ENCODE results near the gene MX2.
"Not testable (repeated sequence)": the region's sequence is repeated elsewhere in the genome, so short reads cannot be mapped to it uniquely, and the experiment has no call there.

Gene MX2

DNA sequence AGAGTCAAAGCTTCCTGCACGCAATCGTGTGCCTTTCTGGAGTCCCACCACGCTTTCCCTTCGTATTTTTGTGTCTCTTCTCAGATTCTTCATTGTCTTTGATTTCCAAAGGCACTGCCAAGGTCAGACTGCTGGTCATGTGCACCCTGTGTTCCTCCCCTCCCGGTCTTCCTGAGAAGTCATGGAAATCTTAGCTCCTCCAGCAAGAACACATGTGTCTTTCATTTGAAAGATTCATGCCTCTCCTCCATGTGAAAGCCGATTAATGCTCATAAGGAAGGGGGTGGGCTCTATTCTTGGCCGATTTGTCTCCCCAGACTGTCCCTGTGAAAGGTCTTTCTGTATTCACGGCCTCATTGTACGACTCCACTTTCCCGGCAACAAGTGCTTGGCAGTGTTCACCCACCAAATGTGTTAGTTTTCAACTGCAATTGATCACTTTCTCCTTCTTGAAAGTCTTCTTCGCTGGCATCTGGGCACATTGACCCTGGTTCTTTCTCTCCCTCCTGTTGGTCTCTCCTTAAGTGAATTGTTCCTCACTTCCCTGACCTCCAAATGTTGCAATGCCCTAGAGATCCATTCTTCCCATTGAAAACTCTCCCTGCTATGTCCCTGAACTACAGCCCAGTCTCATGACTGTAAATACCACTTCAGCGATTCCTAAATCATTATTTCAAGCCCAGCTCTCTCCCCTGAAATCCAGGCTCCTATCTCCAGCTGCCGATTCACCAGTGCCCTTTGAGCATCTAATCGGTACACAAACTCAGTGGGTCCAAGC is 25.4 kb downstream of the MX2 start:
- DNase-seq (ENCODE audit: low spot score): no peak

DNA sequence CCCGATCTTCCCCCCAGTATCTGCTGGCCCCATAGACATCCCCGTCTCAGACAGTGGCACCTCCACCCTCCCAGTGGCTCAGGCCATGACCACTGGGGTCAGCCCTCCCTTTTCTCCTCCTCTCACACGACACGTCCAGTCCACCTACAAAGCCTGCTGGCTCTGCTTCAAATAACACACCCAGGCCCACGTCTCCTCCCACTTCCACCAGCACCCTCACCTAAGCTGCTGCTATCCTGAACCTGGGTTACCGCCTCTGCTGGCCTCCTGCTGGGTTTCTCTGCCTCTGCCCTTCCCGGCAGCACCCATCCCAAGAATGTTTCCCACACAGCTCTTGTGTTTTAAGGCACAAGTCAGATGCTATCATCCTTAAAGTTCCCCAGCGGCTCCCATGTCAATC is 26.0 kb downstream of the MX2 start:
- no peak for DNase-seq (ENCODE audit: low spot score)

DNA sequence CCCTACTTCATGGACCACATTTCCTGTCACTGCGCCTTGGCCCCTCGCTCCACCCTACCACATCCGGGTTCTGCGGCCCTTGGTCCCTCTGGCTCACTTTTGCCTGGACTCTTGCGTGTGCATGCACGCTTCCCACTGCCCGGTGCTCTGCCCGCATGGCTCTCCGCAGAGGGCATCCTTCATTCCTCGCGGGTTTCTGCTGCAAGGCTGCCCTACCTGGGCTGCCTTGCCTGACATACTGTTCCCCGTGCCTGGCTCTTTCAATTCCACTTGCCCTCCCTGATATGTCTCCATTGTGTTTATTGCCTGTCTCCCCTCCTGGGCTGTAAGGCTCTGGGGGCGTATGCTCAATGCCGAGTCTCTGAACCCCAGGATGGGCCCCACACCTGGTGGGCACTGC is 26.4 kb downstream of the MX2 start:
- DNase-seq (ENCODE audit: low spot score): no peak

DNA sequence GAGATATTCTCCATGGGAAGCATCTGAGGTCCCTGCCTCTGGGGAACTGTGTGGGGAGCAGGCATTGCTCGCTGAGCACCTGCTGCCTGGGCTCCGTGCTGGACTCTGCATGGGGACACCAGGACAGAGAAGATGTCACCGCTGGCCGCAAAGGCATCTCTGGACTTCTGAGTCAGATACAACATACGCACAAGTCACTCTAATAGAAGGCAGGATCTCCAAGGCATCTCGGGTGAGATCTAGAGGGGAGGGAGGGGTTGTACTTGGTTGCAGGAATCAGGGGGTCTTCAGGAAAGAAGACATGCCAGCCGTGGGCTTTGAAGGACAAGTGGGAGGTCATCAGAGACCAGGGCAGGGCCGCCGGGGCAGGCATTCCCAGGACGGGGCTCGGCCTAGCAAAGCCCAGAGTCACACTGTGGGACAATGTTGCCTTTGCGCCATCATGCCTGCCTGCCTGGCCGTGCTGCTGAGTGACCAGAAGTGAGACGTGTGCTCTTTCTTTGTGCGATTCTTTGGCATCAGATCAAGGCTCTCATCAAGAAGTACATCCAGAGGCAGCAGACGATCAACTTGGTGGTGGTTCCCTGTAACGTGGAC is 28.3 kb downstream of the MX2 start:
- no peak for DNase-seq (ENCODE audit: low spot score)

DNA sequence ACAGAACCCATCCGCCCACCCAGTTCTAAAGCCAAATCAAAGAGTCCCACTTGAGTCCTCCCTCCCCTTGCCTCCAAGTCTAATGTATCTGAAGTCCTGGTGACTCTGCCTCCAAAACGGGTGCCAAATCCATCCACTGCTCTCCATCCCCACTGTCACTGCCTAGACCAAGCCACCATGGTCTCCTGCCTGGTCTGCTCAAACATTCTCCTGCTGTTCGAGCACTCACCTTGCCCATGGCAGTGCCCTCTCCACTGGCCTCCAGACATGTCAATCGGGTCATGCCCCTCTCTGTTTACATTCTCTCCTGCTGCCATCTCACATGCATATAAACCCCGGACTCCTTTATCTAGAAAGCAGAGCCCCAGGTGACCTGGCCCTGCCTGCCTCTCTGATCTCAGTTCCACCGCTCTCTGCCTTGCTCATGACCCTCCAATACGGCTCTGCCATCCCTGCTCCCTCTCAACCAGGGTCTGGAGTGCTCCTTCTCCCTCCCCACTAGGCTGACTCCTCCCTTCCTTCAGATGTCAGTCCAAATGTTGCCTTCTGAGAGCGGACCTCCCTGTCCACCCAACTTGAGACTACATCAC is 32.1 kb downstream of the MX2 start:
- no peak for DNase-seq (ENCODE audit: low spot score)

DNA sequence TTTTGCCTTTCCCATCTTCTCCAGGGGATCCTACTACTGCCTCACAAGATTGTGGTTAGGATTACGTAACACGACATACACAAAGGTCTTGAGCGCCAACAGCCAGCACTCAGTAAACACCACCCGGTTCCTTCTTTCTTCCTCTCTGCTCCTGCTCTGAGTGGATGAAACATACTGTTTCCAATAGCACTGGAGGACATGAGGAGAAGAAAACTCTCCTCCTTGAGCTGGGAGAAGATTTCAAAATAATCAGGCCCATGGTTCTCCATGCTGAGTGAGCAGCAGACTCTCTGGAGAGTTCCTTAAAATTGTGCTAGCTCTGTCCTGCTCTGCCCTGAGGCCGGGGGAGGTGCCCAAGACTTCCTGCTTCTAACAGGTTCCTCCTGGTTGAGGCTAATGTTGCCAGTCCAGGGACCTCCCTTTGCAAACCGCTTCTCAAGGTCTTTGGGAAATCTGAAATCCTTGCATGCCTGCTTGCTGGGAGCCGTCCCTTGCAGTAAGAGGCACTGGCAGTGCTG is 34.8 kb downstream of the MX2 start:
- DNase-seq (ENCODE audit: low spot score): peak; percentile 11

DNA sequence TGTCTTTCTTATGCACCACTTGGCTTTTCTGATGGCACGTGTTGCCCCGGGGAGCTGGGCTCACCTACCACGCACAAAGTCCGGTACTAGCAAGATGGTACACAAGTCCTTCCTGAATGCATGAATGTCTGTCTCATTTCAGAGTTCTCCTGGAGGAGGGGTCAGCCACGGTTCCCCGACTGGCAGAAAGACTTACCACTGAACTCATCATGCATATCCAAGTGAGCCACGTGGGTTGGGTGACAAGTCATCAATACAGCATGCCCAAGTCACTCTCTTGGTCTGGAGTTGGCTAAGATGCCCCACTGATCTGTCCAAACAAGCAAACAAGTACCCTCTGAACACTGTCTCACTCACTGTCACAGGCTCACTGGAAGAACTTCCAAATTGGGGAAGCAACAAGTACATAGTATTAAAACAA is 35.7 kb downstream of the MX2 start:
- DNase-seq (ENCODE audit: low spot score): no peak

DNA sequence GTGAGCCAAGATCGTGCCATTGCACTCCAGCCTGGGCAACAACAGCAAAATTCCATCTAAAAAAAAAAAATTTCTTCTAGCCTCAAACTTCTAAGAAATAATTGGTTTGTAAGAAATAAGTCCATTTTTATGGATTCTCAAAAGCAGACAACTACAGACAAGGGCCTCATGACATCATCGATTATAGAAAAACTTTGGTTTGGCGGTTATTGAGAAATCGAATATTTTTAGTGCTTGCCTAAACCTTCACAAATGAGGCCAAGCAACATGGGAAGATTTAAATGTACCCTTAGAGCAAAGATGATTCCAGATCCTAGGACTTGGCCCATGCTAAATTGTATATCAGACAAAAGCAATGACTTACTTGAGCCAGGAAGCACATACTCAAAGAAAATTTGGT is 36.4 kb downstream of the MX2 start:
- DNase-seq (ENCODE audit: low spot score): no peak

DNA sequence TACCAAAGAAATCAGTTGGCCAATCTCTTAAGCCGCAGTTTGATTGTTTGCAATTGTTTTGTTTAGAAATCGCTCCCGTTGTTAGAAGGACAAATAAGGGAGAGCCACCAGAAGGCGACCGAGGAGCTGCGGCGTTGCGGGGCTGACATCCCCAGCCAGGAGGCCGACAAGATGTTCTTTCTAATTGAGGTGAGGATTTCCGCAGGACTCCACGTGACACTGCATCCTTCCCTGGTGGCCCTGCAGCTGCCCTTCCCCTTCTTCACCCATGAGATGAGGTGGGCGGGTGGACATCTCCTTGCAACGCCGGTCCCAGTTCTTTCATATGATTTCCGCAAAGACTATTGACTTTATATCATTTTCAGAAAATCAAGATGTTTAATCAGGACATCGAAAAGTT is 37.0 kb downstream of the MX2 start:
- DNase-seq (ENCODE audit: low spot score): no peak

DNA sequence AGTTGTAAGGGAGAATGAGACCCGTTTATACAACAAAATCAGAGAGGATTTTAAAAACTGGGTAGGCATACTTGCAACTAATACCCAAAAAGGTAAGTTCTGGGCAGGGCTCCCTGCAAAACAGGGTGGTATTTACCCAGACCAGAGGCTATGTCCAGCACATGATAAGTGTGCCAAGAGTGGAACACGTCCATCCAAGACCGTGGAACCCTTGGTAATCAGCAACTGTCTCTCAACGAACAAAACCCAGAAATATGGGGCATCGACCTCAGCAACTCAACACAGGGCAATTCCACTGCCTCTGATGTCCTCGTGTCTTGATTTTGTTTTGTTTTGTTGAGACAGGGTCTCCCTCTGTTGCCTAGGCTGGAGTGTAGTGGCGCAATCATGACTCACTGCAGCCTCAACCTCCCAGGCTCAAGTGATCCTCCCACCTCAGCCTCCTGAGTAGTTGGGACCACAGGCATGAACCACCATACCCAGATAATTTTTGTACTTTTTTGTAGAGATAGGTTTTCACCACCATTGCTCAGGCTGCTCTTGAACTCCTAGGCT is 37.5 kb downstream of the MX2 start:
- no peak for DNase-seq (ENCODE audit: low spot score)

DNA sequence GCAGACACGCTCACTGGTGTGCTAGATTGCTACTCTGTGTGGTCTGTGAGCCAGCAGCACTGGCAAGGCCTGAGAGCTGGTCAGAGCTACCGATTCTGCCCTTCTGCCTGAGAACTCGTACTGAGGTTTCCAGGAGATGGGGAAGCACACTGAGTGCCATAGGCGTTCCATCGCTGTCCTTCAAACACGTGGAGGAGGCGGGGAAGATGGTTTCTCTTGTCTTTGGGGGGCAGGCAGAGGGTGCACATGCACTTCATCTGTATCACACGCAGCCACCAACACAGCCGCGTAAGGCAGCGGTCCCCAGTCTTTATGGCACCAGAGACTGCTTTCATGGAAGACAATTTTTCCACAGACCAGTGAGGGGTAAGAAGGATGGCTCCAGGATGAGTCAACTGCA is 40.4 kb downstream of the MX2 start:
- no peak for DNase-seq (ENCODE audit: low spot score)

DNA sequence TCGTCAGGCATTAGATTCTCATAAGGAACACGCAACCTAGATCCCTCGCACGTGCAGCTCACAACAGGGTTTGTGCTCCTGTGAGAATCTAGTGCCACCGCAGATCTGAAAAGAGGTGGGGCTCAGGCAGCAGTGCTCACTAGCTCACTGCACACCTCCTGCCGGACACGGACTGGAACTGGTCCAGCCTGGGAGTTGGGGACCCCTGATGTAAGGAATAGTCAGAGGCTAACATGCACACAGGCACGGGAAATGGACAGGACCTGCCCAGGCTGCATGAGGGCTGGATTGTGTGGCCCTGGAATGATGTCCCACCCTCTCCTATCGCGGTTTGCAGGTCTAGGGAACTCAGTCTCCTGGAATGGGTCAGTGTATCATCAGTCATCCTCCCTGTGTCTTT is 41.0 kb downstream of the MX2 start:
- DNase-seq (ENCODE audit: low spot score): no peak

DNA sequence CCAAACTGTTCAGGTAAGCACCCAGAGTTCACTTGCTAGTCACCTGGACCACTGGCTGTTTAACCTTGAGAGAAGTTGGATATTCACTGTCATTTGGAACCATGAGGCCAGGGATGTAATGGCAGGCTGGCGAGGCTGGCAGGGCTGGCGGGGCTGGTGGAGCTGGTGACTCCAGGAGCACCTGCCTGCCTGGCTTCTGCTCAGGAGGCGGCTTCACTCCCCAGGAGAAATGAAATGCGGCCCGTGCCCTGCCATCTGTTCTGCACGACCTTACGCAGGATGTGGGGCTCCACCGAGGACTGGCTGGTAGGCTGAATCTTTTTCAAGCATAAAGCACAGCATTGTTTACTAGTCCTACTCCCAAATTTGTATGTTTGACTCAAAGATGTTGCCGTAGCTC is 41.5 kb downstream of the MX2 start:
- no peak for DNase-seq (ENCODE audit: low spot score)

DNA sequence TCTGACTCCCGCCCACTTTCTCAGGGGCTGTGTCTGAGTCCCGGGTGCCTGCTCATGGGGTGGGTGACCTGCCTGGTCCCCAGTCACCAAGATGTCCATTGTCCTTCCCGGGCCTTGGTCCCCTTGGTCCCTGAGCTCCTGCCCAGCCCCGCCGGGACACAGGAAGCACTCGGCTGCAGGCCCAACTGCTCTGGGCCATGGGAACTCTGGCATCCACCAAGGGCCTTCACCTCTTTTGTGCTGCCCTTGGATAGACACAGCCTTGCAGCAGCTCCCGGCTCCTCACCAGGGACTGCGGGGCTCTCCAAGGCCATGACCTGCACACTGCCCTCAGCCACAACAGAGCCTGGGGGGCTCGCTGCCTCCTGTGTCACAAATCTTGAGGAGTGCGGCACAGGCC is 42.1 kb downstream of the MX2 start:
- no peak for DNase-seq (ENCODE audit: low spot score)

DNA sequence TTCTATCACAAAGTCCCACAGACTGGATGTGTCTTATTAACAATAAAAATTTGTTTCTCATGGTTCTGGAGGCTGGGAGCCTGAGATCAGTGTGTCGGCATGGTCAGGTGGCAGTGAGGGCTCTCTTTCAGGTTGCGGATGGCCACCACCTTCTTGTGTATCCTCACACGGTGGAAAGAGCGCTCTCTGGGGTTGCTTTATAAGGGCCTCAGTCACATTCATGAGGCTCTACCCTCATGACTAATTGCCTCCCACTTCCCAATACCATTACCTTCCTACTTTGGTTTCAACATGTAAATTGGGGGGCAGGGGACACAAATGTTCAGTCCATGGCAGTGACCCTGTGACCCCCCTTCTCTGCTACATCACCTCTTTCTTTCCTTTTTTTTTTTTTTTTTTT is 43.5 kb downstream of the MX2 start:
- no peak for DNase-seq (ENCODE audit: low spot score)

DNA sequence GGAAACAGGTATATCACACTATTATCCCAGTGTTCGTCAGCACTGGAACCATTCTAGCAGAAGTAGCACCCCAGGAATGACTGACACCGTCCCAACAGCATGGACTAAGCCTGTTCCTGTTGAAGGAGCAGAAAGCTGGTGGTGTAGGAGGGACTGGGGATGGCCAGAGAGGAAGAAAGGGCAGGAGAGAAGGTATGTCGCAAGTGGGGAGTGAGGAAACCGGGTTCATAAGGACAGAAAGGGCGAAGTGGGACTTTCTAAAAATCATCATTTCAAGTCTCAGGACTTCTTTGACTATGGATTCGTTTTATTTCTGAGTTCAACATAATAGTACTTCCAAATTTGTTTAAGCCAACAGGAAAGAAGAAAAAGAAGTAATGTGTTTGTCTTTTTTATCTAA is 44.5 kb downstream of the MX2 start:
- DNase-seq (ENCODE audit: low spot score): no peak

DNA sequence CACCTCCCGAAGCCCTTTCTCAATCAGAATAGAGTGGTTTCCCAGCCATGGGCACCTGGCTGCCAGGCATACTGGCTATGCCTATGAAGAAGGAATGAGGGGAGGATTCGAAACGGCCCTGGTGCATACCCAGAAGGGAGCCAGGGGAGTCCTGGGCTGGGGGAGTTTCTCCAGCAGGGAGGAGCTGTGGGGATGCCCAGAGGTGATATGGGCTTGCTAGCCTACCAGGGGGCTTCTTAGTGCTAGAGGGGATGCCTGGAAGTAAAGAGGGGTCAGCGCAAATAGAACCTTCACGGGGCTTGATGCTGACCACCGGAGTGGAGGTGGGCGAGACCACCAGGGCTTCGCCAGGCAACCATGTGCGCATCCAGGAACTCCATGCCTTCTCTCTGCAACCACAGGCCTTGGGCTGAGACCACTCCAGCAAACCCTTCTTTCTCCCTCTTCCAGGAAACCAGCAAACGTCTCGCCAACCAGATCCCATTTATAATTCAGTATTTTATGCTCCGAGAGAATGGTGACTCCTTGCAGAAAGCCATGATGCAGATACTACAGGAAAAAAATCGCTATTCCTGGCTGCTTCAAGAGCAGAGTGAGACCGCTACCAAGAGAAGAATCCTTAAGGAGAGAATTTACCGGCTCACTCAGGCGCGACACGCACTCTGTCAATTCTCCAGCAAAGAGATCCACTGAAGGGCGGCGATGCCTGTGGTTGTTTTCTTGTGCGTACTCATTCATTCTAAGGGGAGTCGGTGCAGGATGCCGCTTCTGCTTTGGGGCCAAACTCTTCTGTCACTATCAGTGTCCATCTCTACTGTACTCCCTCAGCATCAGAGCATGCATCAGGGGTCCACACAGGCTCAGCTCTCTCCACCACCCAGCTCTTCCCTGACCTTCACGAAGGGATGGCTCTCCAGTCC is 46.0 kb downstream of the MX2 start:
- DNase-seq (ENCODE audit: low spot score): no peak

DNA sequence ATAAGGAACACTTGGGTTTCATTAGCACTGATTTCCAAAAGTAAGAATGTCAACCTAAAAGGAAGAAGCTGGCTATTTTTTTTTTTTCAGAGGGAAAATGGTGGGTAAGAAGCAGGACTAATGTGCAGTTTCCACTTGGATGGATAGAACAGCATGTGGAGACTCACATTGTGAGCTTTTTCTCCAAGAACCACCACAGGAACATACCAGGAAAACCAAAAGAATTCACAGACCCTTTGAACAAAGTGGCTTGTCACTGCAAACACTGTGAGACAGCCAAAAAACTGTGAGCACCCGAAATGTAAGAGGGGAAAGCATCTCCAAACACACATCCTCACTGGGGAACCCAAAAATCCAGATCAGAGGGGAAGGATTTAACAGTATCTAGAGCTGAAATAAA is 48.5 kb downstream of the MX2 start:
- DNase-seq (ENCODE audit: low spot score): no peak

DNA sequence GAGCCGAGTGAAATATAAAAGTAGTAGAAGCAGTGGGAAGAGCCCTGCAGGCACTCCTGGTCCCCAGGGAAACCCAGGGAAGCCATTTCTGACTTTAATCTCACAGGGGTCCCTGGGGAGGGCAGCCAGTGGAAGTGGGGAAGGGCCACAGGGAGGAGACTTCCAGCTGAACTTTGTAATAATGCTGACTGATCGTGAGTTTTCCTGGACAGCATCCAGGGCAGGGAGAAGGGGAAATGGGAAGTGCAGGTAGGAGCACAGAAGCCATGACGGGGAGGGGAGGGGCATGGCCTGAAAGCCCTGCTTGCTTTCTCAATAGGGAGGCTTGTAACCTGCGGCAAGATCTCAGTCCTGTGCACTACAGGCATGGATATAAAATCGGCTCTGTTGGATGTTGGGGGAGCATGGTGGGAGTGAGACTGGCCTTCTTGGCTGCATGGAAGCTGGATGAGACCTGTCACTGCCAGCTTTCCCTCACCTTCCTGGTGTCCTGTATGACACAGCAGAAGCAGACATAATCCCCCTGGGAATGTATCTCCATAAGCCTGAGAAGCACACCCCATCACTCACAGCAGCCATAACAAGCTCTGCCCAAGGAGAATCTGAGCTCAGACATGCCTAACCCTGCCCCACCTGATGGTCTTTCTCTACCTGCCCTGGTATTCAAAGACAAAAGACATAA is 49.1 kb downstream of the MX2 start:
- DNase-seq (ENCODE audit: low spot score): no peak

DNA sequence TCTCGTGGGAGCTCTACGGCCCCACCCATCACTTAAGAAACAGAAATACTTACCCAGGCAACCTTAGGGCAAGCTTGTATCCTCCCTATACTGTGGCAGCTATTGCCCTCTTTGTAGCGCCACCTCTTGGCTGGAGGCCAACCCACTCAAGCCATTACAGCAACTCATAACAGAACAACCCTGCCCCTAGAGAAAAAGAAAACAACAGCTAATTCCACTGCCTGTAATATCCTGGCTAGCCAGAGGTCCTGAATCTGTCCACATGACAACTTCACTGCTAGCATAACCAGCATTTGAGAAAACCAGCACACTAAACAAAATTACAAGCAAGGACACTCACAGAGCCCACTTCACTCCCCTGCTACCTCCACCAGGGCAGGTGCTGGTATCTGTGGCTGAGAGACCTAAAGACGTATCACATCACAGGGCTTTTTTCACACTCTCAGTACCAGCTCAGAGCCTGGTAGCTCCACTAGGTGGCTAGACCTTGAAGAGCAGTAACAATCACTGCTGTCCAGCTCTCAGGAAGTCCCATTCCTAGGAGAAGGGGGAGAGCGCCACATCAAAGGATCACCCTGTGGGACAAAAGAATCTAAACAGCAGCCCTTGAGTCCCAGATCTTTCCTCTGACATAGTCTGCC is 49.7 kb downstream of the MX2 start:
- DNase-seq (ENCODE audit: low spot score): no peak

DNA sequence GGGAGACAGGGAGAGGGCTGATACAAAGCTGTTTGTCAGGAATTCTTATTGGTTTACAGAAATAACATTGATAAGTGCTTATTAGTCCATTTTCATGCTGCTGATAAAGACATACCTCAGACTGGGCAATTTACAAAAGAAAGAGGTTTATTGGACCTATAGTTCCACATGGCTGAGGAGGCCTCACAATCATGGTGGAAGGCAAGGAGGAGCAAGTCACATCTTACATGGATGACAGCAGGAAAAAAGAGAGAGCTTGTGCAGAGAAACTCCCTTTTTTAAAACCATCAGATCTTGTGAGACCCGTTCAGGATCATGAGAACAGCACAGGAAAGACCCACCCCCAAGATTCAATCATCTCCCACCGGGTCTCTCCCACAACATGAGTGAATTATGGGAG is 55.7 kb downstream of the MX2 start:
- DNase-seq (ENCODE audit: low spot score): not testable (repeated sequence)
